ENCODE data around the gene CFC1. TPM values are rescaled to one million over a fixed set of nuclear protein-coding genes. Genes with fewer than 3 reads are reported as not detected.
"Not testable (repeated sequence)": the region's sequence is repeated elsewhere in the genome, so short reads cannot be mapped to it uniquely, and the experiment has no call there.

Gene CFC1
- total and polyA plus RNA-seq, 2 of the 13 experiments (the other 11 are each of a cell fraction or from before 2014, with no cell fraction given) = not detected

GRCh38 chr2:130584726-130585125 lies 14.6 kb downstream of the CFC1 start:
- TF ChIP-seq NFE2L2 (IDR thresholded peaks at IDR 0.05; ENCODE audit: low read length) = 0 out of 2 replicates have a peak, but pooled peaks have one; percentile 31
- H3K4me3 ChIP-seq (replicated peaks in 1 of 3; ENCODE audit: insufficient read depth in 1 of 3, low read depth in 2 of 3, low read length in 3 of 3); DNase-seq (ENCODE audit: low spot score); H3K4me2 ChIP-seq (ENCODE audit: low read depth, low read length); CTCF ChIA-PET (ENCODE audit: low intra/inter-chr PET ratio, low total read pairs); H3K9ac ChIP-seq (ENCODE audit: insufficient read depth, low read depth, low read length); H3K79me2 ChIP-seq (ENCODE audit: insufficient read depth, low read length); BruUV-seq (replicated peaks); intact Hi-C loops (cut with micrococcal nuclease; ENCODE audit: unreplicated experiment); H3K4me1 ChIP-seq (ENCODE audit: insufficient read depth, low read length); FAIRE-seq; POLR2A ChIA-PET; ATAC-seq; H3K36me3 ChIP-seq (replicated peaks in 1 of 2; ENCODE audit: control insufficient read depth in 1 of 2, insufficient read depth in 2 of 2, low read length in 2 of 2); H3K27ac ChIP-seq (ENCODE audit: extremely low read length, insufficient read depth, low read length); in situ Hi-C loops (cut with HindIII; ENCODE audit: extremely low pct_ligation_motif_present, low pct_unique_long_range_greater_than_20kb); H4K20me1 ChIP-seq (ENCODE audit: insufficient read depth, low read length); H2AFZ ChIP-seq (ENCODE audit: low read length); H3K27me3 ChIP-seq (ENCODE audit: control insufficient read depth in 1 of 2, insufficient read depth in 2 of 2, low read length in 2 of 2); H3K9me3 ChIP-seq (ENCODE audit: low read length): not testable (repeated sequence)
- WGBS (ENCODE audit: low lambda C conversion rate) = 87% methylated on average over 2 of the region's 4 CpGs

- WGBS (ENCODE audit: low lambda C conversion rate) = 0% methylated on average over 5 of the region's 7 CpGs
- CTCF ChIA-PET (ENCODE audit: low intra/inter-chr PET ratio, low total read pairs); H3K9me3 ChIP-seq (ENCODE audit: low read length); in situ Hi-C loops (cut with HindIII; ENCODE audit: extremely low pct_ligation_motif_present, low pct_unique_long_range_greater_than_20kb); DNase-seq (ENCODE audit: low spot score); FAIRE-seq; H4K20me1 ChIP-seq (ENCODE audit: insufficient read depth, low read length); H3K79me2 ChIP-seq (ENCODE audit: insufficient read depth, low read length); BruUV-seq (replicated peaks); H2AFZ ChIP-seq (ENCODE audit: low read length); POLR2A ChIA-PET; H3K4me2 ChIP-seq (ENCODE audit: low read depth, low read length); H3K27ac ChIP-seq (ENCODE audit: extremely low read length, insufficient read depth, low read length); H3K9ac ChIP-seq (ENCODE audit: insufficient read depth, low read depth, low read length); H3K4me3 ChIP-seq (replicated peaks in 1 of 3; ENCODE audit: insufficient read depth in 1 of 3, low read depth in 2 of 3, low read length in 3 of 3); H3K4me1 ChIP-seq (ENCODE audit: insufficient read depth, low read length); H3K27me3 ChIP-seq (ENCODE audit: control insufficient read depth in 1 of 2, insufficient read depth in 2 of 2, low read length in 2 of 2); H3K36me3 ChIP-seq (replicated peaks in 1 of 2; ENCODE audit: control insufficient read depth in 1 of 2, insufficient read depth in 2 of 2, low read length in 2 of 2); intact Hi-C loops (cut with micrococcal nuclease; ENCODE audit: unreplicated experiment): not testable (repeated sequence)
- peak; percentile 80 for ATAC-seq
- TF ChIP-seq HNF4A (CRISPR knock-in tag; IDR thresholded peaks at IDR 0.05) (peak; percentile 54), FOXA3 (CRISPR knock-in tag; IDR thresholded peaks at IDR 0.05) (0 out of 2 replicates have a peak, but pooled peaks have one; percentile 9)
Measured at GRCh38 chr2:130583582-130583981, 15.8 kb downstream of the CFC1 start.

- H3K9ac ChIP-seq (ENCODE audit: insufficient read depth, low read depth, low read length); H3K9me3 ChIP-seq (ENCODE audit: low read length); DNase-seq (ENCODE audit: low spot score); in situ Hi-C loops (cut with HindIII; ENCODE audit: extremely low pct_ligation_motif_present, low pct_unique_long_range_greater_than_20kb); H3K36me3 ChIP-seq (replicated peaks in 1 of 2; ENCODE audit: control insufficient read depth in 1 of 2, insufficient read depth in 2 of 2, low read length in 2 of 2); FAIRE-seq; H3K4me3 ChIP-seq (replicated peaks in 1 of 3; ENCODE audit: insufficient read depth in 1 of 3, low read depth in 2 of 3, low read length in 3 of 3); H3K4me2 ChIP-seq (ENCODE audit: low read depth, low read length); ATAC-seq; H3K27me3 ChIP-seq (ENCODE audit: control insufficient read depth in 1 of 2, insufficient read depth in 2 of 2, low read length in 2 of 2); H3K27ac ChIP-seq (ENCODE audit: extremely low read length, insufficient read depth, low read length); H4K20me1 ChIP-seq (ENCODE audit: insufficient read depth, low read length); POLR2A ChIA-PET; H2AFZ ChIP-seq (ENCODE audit: low read length); intact Hi-C loops (cut with micrococcal nuclease; ENCODE audit: unreplicated experiment); BruUV-seq (replicated peaks); H3K4me1 ChIP-seq (ENCODE audit: insufficient read depth, low read length); H3K79me2 ChIP-seq (ENCODE audit: insufficient read depth, low read length); CTCF ChIA-PET (ENCODE audit: low intra/inter-chr PET ratio, low total read pairs): not testable (repeated sequence)
- 29% methylated on average over 1 of the region's 7 CpGs for WGBS (ENCODE audit: low lambda C conversion rate)
Measured at GRCh38 chr2:130582970-130583369, 16.4 kb downstream of the CFC1 start.

- POLR2A ChIA-PET; in situ Hi-C loops (cut with HindIII; ENCODE audit: extremely low pct_ligation_motif_present, low pct_unique_long_range_greater_than_20kb): not testable (repeated sequence)
Measured at GRCh38 chr2:130581491-130581890, 17.9 kb downstream of the CFC1 start.

More at GRCh38 chr2:130581491-130581890, 17.9 kb downstream of the CFC1 start:
- H3K9ac ChIP-seq (ENCODE audit: insufficient read depth, low read depth, low read length); ATAC-seq; BruUV-seq (replicated peaks); H3K27me3 ChIP-seq (ENCODE audit: control insufficient read depth in 1 of 2, insufficient read depth in 2 of 2, low read length in 2 of 2); H3K27ac ChIP-seq (ENCODE audit: extremely low read length, insufficient read depth, low read length); intact Hi-C loops (cut with micrococcal nuclease; ENCODE audit: unreplicated experiment); H3K36me3 ChIP-seq (replicated peaks in 1 of 2; ENCODE audit: control insufficient read depth in 1 of 2, insufficient read depth in 2 of 2, low read length in 2 of 2); H3K9me3 ChIP-seq (ENCODE audit: low read length); FAIRE-seq; DNase-seq (ENCODE audit: low spot score); H3K4me1 ChIP-seq (ENCODE audit: insufficient read depth, low read length); H2AFZ ChIP-seq (ENCODE audit: low read length); H4K20me1 ChIP-seq (ENCODE audit: insufficient read depth, low read length); H3K4me3 ChIP-seq (replicated peaks in 1 of 3; ENCODE audit: insufficient read depth in 1 of 3, low read depth in 2 of 3, low read length in 3 of 3); H3K79me2 ChIP-seq (ENCODE audit: insufficient read depth, low read length); CTCF ChIA-PET (ENCODE audit: low intra/inter-chr PET ratio, low total read pairs); H3K4me2 ChIP-seq (ENCODE audit: low read depth, low read length): not testable (repeated sequence)
- 58% methylated on average over 2 of the region's 7 CpGs for WGBS (ENCODE audit: low lambda C conversion rate)

All from HepG2 (cell line).